Measurements from ENCODE around the gene AMPD2.

Gene AMPD2

DNA sequence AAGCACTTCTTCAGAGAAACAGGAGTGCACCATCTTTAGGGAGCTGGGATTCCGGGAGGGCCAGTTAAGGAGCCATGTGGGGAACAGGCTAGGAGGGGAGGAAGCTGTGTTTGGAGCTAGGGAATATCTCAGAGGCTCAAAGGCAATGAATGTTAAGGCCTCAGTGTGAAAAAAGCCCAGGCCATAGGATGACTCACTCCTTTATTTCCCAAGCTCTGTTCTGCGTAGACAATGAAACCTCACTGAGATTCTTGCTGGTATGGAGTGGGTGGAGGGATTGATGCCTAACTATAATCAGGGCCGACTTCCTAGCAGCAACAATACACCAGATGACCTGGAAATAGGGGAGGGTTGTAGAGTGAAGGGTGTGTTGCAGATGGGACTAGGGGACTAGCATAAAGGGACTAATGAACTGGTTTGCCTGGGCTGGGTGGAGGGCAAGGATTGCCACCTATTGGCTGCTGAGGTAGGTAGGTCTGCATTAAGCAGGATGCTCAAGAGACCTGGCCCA, 2.3 kb upstream of the AMPD2 start:
- no peak for DNase-seq

DNA sequence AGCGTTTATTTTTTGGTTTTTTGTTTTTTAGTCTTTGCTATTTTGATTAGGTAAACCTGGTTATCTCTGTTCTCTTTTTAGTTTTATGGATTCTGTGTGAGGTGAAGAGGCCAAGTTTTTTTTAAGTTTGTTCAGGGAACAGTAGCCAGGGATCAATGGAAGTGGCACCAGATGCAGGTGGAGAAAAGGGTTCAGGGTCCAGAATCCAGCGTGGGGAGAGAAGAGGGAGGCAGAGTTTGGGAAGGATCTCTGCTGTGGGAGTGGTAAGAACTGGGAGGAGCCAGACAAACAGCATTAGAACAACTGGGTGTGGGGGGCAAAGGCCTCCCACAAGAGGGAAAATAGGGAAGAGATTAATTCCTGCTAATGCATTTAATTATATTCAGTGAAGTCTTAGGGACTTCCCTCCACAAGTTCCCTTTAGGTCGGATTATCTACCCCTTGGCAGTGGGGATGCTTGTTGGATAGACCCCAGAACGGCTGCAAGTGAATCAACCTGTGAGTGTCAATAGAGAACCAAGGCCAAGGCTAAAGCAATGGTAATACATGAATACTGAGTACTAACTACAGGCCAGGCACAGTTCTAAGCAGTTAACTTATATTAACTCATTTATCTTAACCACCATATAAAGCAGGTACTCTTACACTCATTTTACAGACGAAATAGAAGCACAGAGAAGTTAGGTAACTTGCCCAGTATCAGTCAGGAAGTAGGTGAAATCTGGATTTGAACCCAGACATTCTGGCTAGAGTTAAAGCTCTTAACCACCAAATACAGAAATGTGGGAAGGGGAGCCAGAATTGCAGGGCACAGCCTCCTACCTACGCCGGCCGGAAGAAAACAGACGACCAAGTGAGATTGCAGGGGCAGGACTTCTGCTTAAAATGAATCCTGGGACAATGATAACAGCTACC, 719 bp upstream of the AMPD2 start:
- no peak for DNase-seq

DNA sequence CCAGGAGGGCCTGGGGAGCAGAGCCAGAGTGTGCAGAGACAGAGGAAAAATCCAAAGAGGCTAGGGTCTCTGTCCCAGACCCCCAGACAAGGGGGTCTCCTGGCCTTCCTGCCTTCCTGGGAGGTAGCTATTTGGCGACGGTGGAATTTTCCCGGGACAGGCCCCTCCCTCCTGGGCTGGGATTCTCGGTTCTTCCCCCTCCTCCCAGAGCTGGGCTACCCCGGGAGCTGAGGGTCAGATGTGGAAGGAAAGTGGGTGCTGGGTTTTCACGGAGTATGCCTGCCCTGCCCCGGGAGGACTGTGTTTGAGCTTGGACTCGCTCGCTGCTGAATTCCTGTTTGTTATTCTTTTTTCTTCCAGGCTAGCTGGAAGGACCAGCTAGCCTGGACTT, 759 bp downstream of the AMPD2 start:
- no peak for DNase-seq

DNA sequence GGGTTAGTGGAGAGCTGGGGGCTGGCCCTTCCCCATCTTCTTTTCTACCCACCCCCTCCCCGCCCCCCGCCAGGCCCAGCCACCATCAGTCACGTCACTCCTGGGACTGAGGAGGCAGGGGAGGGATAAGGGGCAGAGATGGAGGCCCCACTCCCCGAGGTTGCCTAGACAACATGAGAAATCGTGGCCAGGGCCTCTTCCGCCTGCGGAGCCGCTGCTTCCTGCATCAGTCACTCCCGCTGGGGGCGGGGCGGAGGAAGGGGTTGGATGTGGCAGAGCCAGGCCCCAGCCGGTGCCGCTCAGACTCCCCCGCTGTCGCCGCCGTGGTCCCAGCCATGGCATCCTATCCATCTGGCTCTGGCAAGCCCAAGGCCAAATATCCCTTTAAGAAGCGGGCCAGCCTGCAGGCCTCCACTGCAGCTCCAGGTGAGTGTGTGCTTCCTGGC, 1.2 kb downstream of the AMPD2 start:
- peak; percentile 53 for DNase-seq

DNA sequence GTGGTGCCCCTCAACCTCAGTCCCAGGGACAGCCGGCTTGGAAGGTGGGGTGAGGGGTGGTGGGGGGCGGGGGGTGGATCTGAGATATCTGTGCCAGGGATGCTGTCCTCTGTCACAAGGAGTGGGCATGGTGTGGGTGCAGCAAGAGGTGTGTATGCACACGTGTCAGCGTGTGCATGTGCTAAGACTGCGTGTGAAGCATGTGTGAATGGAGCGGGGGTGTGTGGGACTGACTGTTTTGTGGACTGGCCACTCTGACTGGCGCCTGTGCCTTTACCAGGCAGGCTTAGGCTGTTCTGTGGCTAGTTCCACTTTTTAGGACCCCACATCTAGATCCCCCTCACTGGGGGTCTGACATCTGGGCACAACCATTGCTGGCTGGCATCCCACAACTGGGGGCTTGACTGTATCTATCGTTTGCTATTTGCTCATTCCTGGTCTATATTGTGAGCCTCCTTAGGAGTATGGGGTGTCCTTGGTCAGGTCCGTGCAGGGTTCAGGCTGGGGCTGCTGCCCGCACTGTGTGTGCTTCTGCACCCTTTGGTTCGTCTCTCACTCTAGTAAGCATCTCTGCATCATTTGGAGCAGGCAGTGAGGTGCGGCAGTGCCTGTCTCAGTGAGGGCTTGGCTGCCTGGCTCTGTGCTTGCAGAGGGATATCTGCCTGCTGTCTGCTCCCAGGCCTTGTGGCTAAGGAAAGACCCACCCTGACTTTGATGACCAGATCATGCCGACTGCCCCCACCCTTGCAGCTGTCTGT, 1.9 kb downstream of the AMPD2 start:
- no peak for DNase-seq

DNA sequence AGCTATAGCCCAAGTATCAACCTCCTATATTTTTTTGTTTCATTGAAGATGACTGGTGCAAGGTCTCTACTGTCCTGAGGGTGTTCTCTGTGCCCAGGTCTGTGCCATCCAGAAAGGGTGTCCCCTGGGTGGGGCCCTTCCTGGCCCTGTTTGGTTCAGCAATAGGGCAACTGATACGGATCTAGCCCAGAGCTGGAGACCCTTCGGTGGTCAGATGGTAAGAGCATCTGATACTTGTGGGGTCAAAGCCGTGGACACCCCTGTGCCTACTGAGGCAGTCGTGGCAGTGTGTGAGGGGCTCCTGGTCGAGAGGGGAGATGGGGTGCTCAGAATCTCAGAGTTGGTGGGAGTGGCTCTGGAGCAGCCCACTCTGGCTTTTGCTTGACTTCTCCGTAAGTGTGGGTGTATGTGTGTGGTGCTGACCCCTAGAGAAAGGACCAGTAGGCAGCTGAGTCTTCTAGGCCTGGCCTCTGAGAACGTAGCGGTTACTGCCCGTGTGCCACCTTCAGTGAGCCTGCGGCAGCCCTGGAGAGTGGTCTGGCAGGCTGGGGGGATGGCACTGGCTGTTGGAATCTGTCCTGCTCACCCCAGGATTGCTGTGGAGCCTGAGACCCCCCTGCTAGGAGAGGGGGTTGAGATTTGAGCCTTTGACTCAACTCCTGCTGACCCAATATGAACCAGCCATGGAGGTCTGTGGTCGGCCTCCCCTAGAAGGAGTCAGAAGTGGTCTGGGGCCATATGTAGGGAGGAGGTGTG, 2.7 kb downstream of the AMPD2 start:
- no peak for DNase-seq

DNA sequence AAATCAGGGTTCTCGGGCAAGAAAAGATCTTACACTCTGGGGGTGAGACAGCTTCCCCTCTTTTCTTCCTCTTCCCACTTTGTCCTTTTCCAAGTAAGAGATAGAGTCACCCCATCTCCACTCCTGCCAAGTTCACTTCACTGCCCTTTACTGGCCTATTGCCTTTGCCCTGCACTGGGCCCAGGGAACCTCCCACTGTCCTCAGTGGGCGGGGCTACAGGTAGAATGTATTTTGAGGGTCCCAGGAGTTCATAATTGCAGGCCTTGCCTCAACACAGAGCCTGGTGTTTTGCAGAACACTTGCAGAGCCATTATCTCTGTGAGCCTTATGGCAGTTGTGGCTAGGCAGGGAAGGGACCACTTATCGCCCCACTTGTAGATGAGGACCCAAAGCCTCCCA, 3.3 kb downstream of the AMPD2 start:
- DNase-seq: no peak

DNA sequence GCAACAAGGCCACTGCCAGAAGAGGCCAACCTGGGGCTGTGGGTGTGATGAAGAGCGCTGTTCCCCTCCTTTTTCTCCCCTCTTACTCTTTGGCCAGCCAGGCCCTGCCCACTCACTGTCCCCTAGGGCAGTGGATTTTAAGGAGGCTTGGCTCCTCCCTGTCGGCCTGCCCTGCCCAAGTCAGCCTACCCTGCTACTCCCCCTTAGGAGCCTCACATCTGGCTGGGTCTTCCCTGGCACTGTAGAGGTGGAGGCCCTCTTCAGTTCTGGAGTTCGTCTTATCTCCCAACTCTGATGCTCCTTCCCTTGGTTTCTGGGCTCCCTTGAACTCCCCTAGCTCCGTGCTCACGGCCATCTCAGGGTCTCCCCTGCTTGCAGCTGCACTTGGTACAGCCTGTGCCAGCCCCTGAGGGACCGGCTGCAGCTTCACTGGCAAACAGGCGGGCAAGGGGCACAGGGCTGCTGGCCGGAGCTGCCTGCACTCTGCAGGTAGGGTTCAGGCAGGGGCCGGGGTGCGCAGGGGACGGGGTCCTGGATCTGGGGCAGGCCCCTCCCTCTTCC, 4.0 kb downstream of the AMPD2 start:
- no peak for DNase-seq

DNA sequence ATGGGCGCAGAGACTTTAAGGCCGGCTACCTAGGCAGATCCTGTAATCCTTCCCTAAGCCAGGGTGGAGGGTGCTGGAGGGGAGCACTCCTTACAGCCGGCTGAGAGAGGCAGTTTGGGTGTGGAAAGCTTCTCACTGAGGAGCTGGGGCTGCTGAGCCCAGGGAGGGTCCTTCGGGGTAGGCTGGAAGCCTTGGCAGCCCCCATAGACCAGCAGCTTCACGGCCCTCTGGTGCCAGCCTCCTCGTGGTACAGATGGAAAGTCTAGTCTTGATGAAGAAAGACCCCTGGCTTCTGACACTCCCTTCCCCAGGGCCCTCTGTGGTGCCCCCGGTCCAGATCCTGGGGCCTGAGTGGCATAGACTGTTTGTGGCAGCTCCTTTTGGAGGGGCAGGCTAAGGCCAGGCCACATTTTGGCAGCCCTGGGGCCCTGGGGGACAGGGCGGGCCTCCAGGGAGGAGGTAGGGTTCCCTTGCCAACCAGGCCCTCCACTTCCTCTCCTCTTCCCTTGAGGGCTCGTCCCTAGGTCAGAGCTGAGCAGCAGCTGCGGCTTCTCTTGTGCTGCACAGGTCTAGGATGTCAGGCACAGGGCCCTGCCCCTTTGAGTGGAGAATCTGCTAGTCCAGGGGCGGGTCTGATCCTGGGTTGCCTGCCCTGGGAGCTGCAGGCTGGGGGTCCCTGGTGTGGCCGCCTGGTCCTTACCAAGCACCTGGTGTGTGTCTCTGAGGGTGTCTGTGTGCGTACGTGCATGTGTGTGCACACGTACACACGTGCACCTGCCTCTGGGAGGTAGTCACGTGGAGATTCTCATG, 4.8 kb downstream of the AMPD2 start:
- no peak for DNase-seq

DNA sequence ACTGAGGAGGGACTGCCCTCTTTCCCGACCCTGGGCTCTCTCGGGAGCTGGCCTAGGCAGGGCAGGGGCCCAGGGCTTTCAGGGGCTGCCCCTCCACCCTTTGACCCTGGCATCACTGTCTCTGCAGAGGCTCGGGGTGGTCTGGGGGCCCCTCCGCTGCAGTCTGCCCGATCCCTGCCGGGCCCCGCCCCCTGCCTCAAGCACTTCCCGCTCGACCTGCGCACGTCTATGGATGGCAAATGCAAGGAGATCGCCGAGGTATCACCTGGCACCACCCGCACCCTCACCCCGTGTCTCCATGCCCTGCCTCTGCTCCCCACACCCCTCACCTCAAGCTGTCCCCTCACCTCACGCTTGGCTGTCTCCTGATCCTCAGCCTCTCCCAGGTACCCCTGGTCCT, 5.5 kb downstream of the AMPD2 start:
- DNase-seq: no peak

DNA sequence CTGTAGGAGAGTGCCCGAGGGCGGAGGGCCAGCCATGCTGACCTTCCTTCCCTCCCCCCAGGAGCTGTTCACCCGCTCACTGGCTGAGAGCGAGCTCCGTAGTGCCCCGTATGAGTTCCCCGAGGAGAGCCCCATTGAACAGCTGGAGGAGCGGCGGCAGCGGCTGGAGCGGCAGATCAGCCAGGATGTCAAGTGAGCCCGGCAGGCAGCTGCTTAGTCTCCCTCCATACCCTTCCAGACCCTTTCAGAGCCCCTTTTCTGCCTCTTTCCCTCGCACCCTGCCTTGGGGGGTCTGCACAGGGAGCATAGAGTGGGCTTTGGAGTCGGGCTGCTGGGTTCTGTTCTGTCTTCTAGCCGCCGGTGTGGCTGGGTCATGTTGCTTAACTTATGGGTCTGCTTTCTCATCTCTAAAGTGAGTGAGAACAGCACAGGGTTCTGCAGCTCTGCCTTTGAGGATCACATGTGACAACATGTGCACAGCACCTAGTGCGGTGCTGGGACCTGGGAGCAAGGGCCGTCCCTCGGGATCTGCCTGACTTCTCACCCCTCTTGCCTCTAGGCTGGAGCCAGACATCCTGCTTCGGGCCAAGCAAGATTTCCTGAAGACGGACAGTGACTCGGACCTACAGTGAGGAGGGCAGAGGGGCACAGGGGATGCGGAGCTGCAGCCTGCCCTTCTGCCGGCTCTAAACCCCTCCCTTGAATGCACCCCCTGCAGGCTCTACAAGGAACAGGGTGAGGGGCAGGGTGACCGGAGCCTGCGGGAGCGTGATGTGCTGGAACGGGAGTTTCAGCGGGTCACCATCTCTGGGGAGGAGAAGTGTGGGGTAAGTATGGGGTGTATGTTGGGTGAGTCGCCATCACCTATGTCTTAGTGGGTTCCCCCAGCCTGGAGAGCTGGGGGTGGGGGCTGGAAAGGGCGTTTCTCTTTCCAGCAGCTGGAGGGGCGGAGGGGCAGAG, 6.2 kb downstream of the AMPD2 start:
- no peak for DNase-seq

DNA sequence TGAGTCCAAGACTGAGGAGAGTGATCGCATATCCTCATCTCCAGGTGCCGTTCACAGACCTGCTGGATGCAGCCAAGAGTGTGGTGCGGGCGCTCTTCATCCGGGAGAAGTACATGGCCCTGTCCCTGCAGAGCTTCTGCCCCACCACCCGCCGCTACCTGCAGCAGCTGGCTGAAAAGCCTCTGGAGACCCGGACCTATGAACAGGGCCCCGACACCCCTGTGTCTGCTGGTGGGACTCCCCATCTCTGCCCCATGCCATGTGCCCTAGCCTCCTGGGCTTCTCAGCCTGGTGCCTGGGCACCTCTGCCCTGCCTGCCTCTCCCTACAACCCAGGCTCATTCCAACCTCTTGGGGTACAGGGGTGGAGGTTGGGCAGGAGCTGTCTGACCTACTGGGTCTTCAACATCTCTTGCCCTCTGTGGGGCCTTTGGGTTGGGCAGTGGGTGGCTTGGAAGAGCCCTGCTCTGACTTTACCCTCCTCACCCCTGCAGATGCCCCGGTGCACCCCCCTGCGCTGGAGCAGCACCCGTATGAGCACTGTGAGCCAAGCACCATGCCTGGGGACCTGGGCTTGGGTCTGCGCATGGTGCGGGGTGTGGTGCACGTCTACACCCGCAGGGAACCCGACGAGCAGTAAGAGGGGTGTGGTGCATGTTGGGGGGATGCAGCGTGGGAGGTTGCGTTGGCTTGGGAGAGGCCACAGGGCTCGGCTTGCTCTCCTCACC, 7.2 kb downstream of the AMPD2 start:
- DNase-seq: no peak

DNA sequence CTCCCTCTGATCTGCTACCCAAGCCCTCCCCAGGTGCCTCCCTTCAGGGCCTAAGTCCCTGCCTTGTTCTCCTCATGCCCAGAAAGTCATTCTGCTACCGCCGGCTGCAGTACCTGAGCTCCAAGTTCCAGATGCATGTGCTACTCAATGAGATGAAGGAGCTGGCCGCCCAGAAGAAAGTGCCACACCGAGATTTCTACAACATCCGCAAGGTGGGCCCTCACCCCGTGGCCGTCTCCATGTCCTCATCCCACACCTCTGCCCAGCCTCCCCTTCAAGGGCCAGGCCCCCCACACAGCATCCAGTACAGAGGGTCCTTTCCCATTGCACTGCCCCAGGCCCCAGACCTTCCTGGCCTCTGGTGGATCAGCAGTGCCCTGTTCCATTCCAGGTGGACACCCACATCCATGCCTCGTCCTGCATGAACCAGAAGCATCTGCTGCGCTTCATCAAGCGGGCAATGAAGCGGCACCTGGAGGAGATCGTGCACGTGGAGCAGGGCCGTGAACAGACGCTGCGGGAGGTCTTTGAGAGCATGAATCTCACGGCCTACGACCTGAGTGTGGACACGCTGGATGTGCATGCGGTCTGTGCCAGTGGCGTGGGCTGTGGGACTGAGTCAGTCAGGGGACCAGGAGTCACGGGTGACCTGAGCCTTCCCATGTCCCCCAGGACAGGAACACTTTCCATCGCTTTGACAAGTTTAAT, 8.2 kb downstream of the AMPD2 start:
- no peak for DNase-seq

DNA sequence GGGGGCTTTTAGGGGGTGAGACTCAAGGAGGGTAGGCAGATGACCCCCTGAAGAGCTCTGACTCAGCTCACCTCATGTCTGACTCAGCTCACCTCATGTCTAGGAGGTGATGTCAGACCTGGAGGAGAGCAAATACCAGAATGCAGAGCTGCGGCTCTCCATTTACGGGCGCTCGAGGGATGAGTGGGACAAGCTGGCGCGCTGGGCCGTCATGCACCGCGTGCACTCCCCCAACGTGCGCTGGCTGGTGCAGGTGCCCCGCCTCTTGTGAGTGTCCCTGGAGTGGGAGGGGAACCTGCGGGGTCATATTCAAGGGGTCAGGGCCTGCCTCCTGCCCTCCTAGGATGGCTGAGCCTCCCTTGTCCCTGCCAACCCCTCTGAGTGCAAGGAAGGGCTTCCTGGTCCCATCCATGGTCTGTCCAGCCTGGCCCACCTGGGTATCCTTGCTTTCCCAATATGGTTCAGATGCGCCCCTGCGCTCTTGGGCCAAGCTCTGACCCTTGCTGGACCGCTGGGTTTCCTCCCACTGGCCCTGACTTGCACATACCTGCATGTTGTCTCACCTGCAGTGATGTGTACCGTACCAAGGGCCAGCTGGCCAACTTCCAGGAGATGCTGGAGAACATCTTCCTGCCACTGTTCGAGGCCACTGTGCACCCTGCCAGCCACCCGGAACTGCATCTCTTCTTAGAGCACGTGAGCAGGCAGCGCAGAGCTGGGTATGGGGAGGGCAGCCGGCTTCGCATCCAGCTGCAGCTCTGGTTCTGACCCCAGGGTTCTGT, 9.1 kb downstream of the AMPD2 start:
- no peak for DNase-seq

DNA sequence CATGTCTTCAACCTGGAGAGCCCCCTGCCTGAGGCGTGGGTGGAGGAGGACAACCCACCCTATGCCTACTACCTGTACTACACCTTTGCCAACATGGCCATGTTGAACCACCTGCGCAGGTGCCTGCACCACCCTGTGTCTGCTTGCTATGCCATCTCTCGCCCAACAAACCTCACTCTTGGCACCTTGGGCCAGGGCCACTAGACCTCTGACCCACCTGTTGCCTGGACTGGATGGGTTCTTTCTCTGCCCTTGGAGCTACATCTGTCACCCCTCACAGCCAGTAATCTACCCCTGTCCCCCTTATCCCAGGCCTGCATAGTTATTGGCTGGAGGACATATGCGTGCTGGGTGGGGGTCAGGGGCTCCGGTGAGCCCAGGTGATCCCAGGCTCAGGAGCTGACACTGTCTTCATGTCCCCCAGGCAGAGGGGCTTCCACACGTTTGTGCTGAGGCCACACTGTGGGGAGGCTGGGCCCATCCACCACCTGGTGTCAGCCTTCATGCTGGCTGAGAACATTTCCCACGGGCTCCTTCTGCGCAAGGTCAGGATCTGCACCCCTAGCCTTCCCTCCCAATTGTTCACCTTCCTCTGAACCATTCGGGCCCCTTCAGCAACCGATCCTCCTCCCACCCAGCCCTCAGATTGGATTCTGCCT, 9.9 kb downstream of the AMPD2 start:
- no peak for DNase-seq

DNA sequence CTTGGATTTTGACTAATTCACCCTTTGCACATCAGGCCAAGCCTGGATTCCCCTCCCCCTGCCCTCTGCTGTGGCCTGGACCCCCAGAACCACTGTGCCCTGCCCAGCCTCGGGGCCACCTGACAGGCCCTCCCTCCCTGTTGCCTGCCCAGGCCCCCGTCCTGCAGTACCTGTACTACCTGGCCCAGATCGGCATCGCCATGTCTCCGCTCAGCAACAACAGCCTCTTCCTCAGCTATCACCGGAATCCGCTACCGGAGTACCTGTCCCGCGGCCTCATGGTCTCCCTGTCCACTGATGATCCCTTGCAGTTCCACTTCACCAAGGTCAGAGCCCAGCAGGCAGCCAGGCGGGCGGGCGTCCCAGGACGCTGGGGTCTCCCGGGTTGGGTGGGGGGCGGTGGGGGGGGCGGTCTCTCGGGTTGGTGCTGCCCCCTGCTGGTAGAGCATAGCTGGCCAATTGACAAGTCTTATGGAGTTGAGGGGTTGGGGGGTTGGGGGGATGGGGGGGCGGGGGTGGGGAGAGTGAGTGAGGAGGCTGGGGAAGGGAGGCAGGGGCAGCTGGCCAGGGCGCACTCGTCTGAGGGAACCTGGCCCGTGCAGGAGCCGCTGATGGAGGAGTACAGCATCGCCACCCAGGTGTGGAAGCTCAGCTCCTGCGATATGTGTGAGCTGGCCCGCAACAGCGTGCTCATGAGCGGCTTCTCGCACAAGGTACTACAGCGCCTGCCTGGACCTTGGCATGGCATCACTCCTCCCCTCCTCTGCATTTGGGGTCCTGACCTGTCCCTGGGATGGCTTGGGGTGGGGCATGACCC, 10.7 kb downstream of the AMPD2 start:
- no peak for DNase-seq

DNA sequence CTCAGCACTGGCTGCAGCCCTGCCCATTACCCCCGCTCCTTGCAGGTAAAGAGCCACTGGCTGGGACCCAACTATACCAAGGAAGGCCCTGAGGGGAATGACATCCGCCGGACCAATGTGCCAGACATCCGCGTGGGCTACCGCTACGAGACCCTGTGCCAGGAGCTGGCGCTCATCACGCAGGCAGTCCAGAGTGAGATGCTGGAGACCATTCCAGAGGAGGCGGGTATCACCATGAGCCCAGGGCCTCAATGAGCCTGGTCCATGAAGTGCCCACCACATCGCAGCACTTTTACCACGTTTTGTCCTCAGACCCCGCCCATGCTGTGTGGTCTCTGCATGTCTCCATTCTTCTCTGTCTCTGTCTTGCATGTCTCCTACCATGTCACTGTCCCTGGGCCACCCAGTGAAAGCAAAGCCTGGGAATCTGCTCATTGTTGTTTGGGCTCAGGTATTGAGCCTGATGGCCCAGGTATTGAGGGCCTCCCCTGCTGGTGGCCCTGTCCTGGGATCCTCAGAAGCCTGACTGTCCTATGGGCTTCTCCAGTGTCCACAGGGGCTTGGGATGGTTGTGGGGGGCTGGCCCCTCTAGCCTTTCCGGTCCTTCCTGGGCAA, 11.4 kb downstream of the AMPD2 start:
- DNase-seq: no peak
